RWPE1 (cell line): ENCODE measurements around the gene CFAP410.
"Not testable (repeated sequence)": the region's sequence is repeated elsewhere in the genome, so short reads cannot be mapped to it uniquely, and the experiment has no call there.

Source experiments
- CTCF ChIA-PET: fragments of 350-600 bp; sonication (Branson Sonifier 250); formaldehyde crosslinking; extraction: SDS; loops from one replicate; lab custom pipeline; 2021; lab: Yijun Ruan, JAX
- POLR2A ChIA-PET: fragments of 400-600 bp; formaldehyde crosslinking; extraction: SDS; loops from one replicate; lab custom pipeline; 2020; ENCODE audit warnings: antibody characterized with exemption; ENCODE audit not compliant: low non-redundant PET; lab: Yijun Ruan, JAX
- DNase-seq: peaks from one replicate; pipeline ENCODE4 v3.0.0; 2012; ENCODE audit warnings: low spot score
- H3K27ac ChIP-seq: fragments of 450-650 bp; 2 replicates; pipeline ENCODE4 v1.5.1; 2017
- CTCF ChIP-seq: fragments of 450-650 bp; conservative IDR thresholded peaks from 2 replicates; pipeline ENCODE4 v1.5.1; 2017; ENCODE audit warnings: low read depth, mild to moderate bottlenecking

CFAP410 gene

GRCh38 chr21:44283948-44284347 lies 55.2 kb downstream of the CFAP410 start:
- TF ChIP-seq CTCF, result no peak
- CTCF ChIA-PET, result no interaction called here
- H3K27ac ChIP-seq, result no peak overlapping the region
- DNase-seq, result no peak
- POLR2A ChIA-PET, result no interaction called here

GRCh38 chr21:44283211-44283785 lies 55.9 kb downstream of the CFAP410 start:
- H3K27ac ChIP-seq, DNase-seq, POLR2A ChIA-PET, CTCF ChIA-PET: not testable (repeated sequence)

GRCh38 chr21:44282370-44282769 lies 56.8 kb downstream of the CFAP410 start:
- no peak overlapping the region for H3K27ac ChIP-seq
- CTCF ChIA-PET, result no interaction called here

GRCh38 chr21:44281801-44282200 lies 57.4 kb downstream of the CFAP410 start:
- CTCF ChIA-PET, result no interaction called here
- POLR2A ChIA-PET, result no interaction called here
- no peak overlapping the region for H3K27ac ChIP-seq
- DNase-seq, result no peak
- TF ChIP-seq CTCF, result no peak

More at GRCh38 chr21:44282370-44282769, 56.8 kb downstream of the CFAP410 start:
- TF ChIP-seq CTCF, result no peak
- DNase-seq, result no peak
- POLR2A ChIA-PET, result no interaction called here

- H3K27ac ChIP-seq, result no peak overlapping the region
- DNase-seq, result no peak
- ChIA-PET CTCF (no interaction called here), POLR2A (no interaction called here)
- TF ChIP-seq CTCF, result no peak
Measured at GRCh38 chr21:44279354-44280260, 59.6 kb downstream of the CFAP410 start.
